Stimulated activated naive CD8-positive, alpha-beta T cell treated with anti-CD3 and anti-CD28 coated beads, Interleukin-15, amount 100 ng/mL, for 72 hours (primary cell): Measurements from ENCODE around the gene FSHR.

Experiments used
- ATAC-seq: fragments of 150-1000 bp; cut with Tn5 transposase; 2 replicates; pipeline ENCODE4 v1.10.0; 2021; ENCODE audit warnings: mild to moderate bottlenecking, moderate library complexity
- DNase-seq, 2 donors: peaks; one replicate each; pipeline ENCODE4 v3.0.0; 2021 to 2022
- H3K27ac Mint-ChIP-seq, 2 donors: one replicate each; pipeline ENCODE4 v1.8.0; 2022; ENCODE audit warnings: mild to moderate bottlenecking in 2 of 2, mixed read lengths in 2 of 2, moderate library complexity in 2 of 2
- H3K27me3 Mint-ChIP-seq: one replicate; pipeline ENCODE4 v1.8.0; 2022; ENCODE audit warnings: mixed read lengths
- H3K4me1 Mint-ChIP-seq: one replicate; pipeline ENCODE4 v1.8.0; 2022; ENCODE audit warnings: mild to moderate bottlenecking, mixed read lengths
- H3K4me3 Mint-ChIP-seq, 2 donors: one replicate each; pipeline ENCODE4 v1.8.0; 2022; ENCODE audit warnings: mild to moderate bottlenecking in 2 of 2, mixed read lengths in 2 of 2, moderate library complexity in 1 of 2
- H3K9me3 Mint-ChIP-seq, 2 donors: one replicate each; pipeline ENCODE4 v1.8.0; 2022; ENCODE audit warnings: mixed read lengths in 2 of 2

The FSHR gene

GRCh38 chr2:48968011-48968410 is 186.3 kb downstream of the FSHR start:
- ATAC-seq (no peak), DNase-seq (no peak)
- H3K27ac Mint-ChIP-seq = no peak overlapping the region
- no peaks in the 10 kb centered on the region for H3K4me1 Mint-ChIP-seq
- H3K27me3 Mint-ChIP-seq = no peaks in the 10 kb centered on the region
- H3K4me3 Mint-ChIP-seq = no peak overlapping the region
- H3K9me3 Mint-ChIP-seq = peaks cover 0 to 1% of the 10 kb centered on the region in 2 donors

GRCh38 chr2:48965204-48965603 is 189.1 kb downstream of the FSHR start:
- no peak overlapping the region for H3K27ac Mint-ChIP-seq
- H3K27me3 Mint-ChIP-seq = no peaks in the 10 kb centered on the region
- no peak overlapping the region for H3K4me3 Mint-ChIP-seq
- peaks cover 0 to 7% of the 10 kb centered on the region in 2 donors for H3K9me3 Mint-ChIP-seq
- H3K4me1 Mint-ChIP-seq = no peaks in the 10 kb centered on the region
- DNase-seq (no peak), ATAC-seq (no peak)

- Mint-ChIP-seq H3K9me3 (peaks cover 0 to 7% of the 10 kb centered on the region in 2 donors), H3K27ac (no peak overlapping the region), H3K4me3 (no peak overlapping the region), H3K27me3 (no peaks in the 10 kb centered on the region), H3K4me1 (no peaks in the 10 kb centered on the region)
- ATAC-seq (no peak), DNase-seq (no peak)
Measured at GRCh38 chr2:48961009-48961408, 193.3 kb downstream of the FSHR start.

GRCh38 chr2:48954935-48955334 is 199.4 kb downstream of the FSHR start:
- Mint-ChIP-seq H3K4me3 (no peak overlapping the region), H3K9me3 (no peaks in the 10 kb centered on the region), H3K27ac (no peak overlapping the region), H3K27me3 (no peaks in the 10 kb centered on the region), H3K4me1 (no peaks in the 10 kb centered on the region)
- no peak for DNase-seq
- no peak for ATAC-seq

GRCh38 chr2:48954311-48954710 is 200.0 kb downstream of the FSHR start:
- Mint-ChIP-seq H3K4me3 (no peak overlapping the region), H3K27me3 (no peaks in the 10 kb centered on the region), H3K27ac (no peak overlapping the region), H3K9me3 (no peaks in the 10 kb centered on the region), H3K4me1 (no peaks in the 10 kb centered on the region)
- ATAC-seq = no peak
- no peak for DNase-seq

GRCh38 chr2:48952614-48953013 is 201.7 kb downstream of the FSHR start:
- Mint-ChIP-seq H3K4me1 (no peaks in the 10 kb centered on the region), H3K4me3 (no peak overlapping the region), H3K27ac (peak overlapping the region in 1 of 2 donors; percentile 74), H3K27me3 (no peaks in the 10 kb centered on the region), H3K9me3 (no peaks in the 10 kb centered on the region)
- ATAC-seq = no peak
- no peak for DNase-seq

- Mint-ChIP-seq H3K4me1 (no peaks in the 10 kb centered on the region), H3K27me3 (no peaks in the 10 kb centered on the region), H3K4me3 (no peak overlapping the region), H3K27ac (no peak overlapping the region), H3K9me3 (no peaks in the 10 kb centered on the region)
- no peak for ATAC-seq
- no peak for DNase-seq
Measured at GRCh38 chr2:48952143-48952542, 202.2 kb downstream of the FSHR start.

GRCh38 chr2:48948400-48949125 is 205.8 kb downstream of the FSHR start:
- Mint-ChIP-seq H3K4me3 (no peak overlapping the region), H3K4me1 (no peaks in the 10 kb centered on the region), H3K27me3 (no peaks in the 10 kb centered on the region), H3K9me3 (no peaks in the 10 kb centered on the region), H3K27ac (no peak overlapping the region)
- ATAC-seq = no peak
- no peak for DNase-seq

GRCh38 chr2:48946449-48947048 is 207.8 kb downstream of the FSHR start:
- H3K27me3 Mint-ChIP-seq = no peaks in the 10 kb centered on the region
- H3K4me3 Mint-ChIP-seq = no peak overlapping the region
- H3K27ac Mint-ChIP-seq = no peak overlapping the region
- H3K4me1 Mint-ChIP-seq = no peaks in the 10 kb centered on the region
- ATAC-seq = peak; percentile 81
- DNase-seq = peak; percentile 23 to 33
- H3K9me3 Mint-ChIP-seq = no peaks in the 10 kb centered on the region

GRCh38 chr2:48944956-48945355 is 209.4 kb downstream of the FSHR start:
- DNase-seq (no peak), ATAC-seq (no peak)
- H3K27me3 Mint-ChIP-seq = no peaks in the 10 kb centered on the region
- H3K9me3 Mint-ChIP-seq = no peaks in the 10 kb centered on the region
- H3K4me3 Mint-ChIP-seq = no peak overlapping the region
- no peaks in the 10 kb centered on the region for H3K4me1 Mint-ChIP-seq
- H3K27ac Mint-ChIP-seq = no peak overlapping the region

GRCh38 chr2:48943436-48943835 is 210.9 kb downstream of the FSHR start:
- ATAC-seq (no peak), DNase-seq (no peak)
- no peak overlapping the region for H3K27ac Mint-ChIP-seq
- H3K27me3 Mint-ChIP-seq = no peaks in the 10 kb centered on the region
- no peaks in the 10 kb centered on the region for H3K4me1 Mint-ChIP-seq
- no peak overlapping the region for H3K4me3 Mint-ChIP-seq
- H3K9me3 Mint-ChIP-seq = no peaks in the 10 kb centered on the region

GRCh38 chr2:48941908-48942307 is 212.4 kb downstream of the FSHR start:
- Mint-ChIP-seq H3K4me3 (no peak overlapping the region), H3K4me1 (no peaks in the 10 kb centered on the region), H3K27me3 (no peaks in the 10 kb centered on the region), H3K9me3 (no peaks in the 10 kb centered on the region), H3K27ac (no peak overlapping the region)
- ATAC-seq = no peak
- no peak for DNase-seq

GRCh38 chr2:48941456-48941855 is 212.9 kb downstream of the FSHR start:
- H3K4me3 Mint-ChIP-seq = no peak overlapping the region
- no peaks in the 10 kb centered on the region for H3K27me3 Mint-ChIP-seq
- no peak for DNase-seq
- no peak for ATAC-seq
- H3K4me1 Mint-ChIP-seq = no peaks in the 10 kb centered on the region
- no peak overlapping the region for H3K27ac Mint-ChIP-seq
- no peaks in the 10 kb centered on the region for H3K9me3 Mint-ChIP-seq

GRCh38 chr2:48940606-48941005 is 213.7 kb downstream of the FSHR start:
- no peak for ATAC-seq

GRCh38 chr2:48939232-48939631 is 215.1 kb downstream of the FSHR start:
- H3K4me1 Mint-ChIP-seq = no peaks in the 10 kb centered on the region
- H3K27me3 Mint-ChIP-seq = no peaks in the 10 kb centered on the region
- ATAC-seq (no peak), DNase-seq (no peak)
- no peaks in the 10 kb centered on the region for H3K9me3 Mint-ChIP-seq
- no peak overlapping the region for H3K27ac Mint-ChIP-seq
- H3K4me3 Mint-ChIP-seq = no peak overlapping the region

More at GRCh38 chr2:48940606-48941005, 213.7 kb downstream of the FSHR start:
- DNase-seq = no peak
- Mint-ChIP-seq H3K27ac (no peak overlapping the region), H3K9me3 (no peaks in the 10 kb centered on the region), H3K4me3 (no peak overlapping the region), H3K4me1 (no peaks in the 10 kb centered on the region), H3K27me3 (no peaks in the 10 kb centered on the region)

- Mint-ChIP-seq H3K27me3 (no peaks in the 10 kb centered on the region), H3K9me3 (no peaks in the 10 kb centered on the region), H3K27ac (no peak overlapping the region), H3K4me1 (no peaks in the 10 kb centered on the region), H3K4me3 (no peak overlapping the region)
- ATAC-seq = no peak
- DNase-seq = no peak
Measured at GRCh38 chr2:48938231-48938630, 216.1 kb downstream of the FSHR start.

- no peaks in the 10 kb centered on the region for H3K9me3 Mint-ChIP-seq
Measured at GRCh38 chr2:48934807-48935206, 219.5 kb downstream of the FSHR start.

More at GRCh38 chr2:48934807-48935206, 219.5 kb downstream of the FSHR start:
- H3K4me3 Mint-ChIP-seq = no peak overlapping the region
- H3K4me1 Mint-ChIP-seq = no peaks in the 10 kb centered on the region
- no peak for ATAC-seq
- peak overlapping the region in 1 of 2 donors; percentile 15 for H3K27ac Mint-ChIP-seq
- DNase-seq = no peak
- no peaks in the 10 kb centered on the region for H3K27me3 Mint-ChIP-seq
